GM12878 (cell line): ENCODE data around the gene NDUFAF5. TPM values are rescaled to one million over a fixed set of nuclear protein-coding genes. Genes with fewer than 3 reads are reported as not detected.

Source experiments
- ATAC-seq: fragments of 200-7000 bp; cut with Tn5 transposase; 3 replicates; pipeline ENCODE4 v1.9.1; 2020; ENCODE audit warnings: mild to moderate bottlenecking, moderate library complexity
- BruUV-seq: library from RNA; stranded (reverse); fragments of 400-500 nt; replicated peaks from 2 replicates; lab custom pipeline; 2021; lab: Mats Ljungman, UMichigan
- CTCF ChIA-PET: fragments of 300-600 bp; sonication (Branson Sonifier 250); formaldehyde crosslinking; extraction: SDS; loops from one replicate; lab custom pipeline; 2021; ENCODE audit warnings: inconsistent platforms; lab: Yijun Ruan, JAX
- POLR2A ChIA-PET: fragments of 350-600 bp; formaldehyde crosslinking; extraction: SDS; loops from one replicate; lab custom pipeline; 2021; ENCODE audit warnings: inconsistent platforms; lab: Charles Lee
- RAD21 ChIA-PET: fragments of 300-600 bp; sonication (Branson Sonifier 250); formaldehyde crosslinking; loops from one replicate; lab custom pipeline; 2023; ENCODE audit warnings: antibody characterized with exemption; ENCODE audit not compliant: unreplicated experiment; lab: Charles Lee
- SMC1A ChIA-PET: fragments of 300-600 bp; sonication (Branson Sonifier 250); formaldehyde crosslinking; loops from one replicate; lab custom pipeline; 2023; ENCODE audit not compliant: unreplicated experiment, uncharacterized antibody; lab: Charles Lee
- DNase-seq: peaks from one replicate; pipeline ENCODE4 v3.0.0-alpha.2; 2011; ENCODE audit warnings: low read depth, low spot score
- FAIRE-seq: peaks from 3 replicates; lab custom pipeline; 2011; peaks lifted over from hg19 to GRCh38; lab: Jason Lieb, UNC
- H2AFZ ChIP-seq: 2 replicates; pipeline ENCODE4 v1.6.0; 2011; ENCODE audit warnings: low read depth, low read length, control low read depth; ENCODE audit not compliant: control insufficient read depth
- H3K27ac ChIP-seq: 2 replicates; pipeline ENCODE4 v1.5.1; 2011; ENCODE audit warnings: control low read depth; ENCODE audit not compliant: control insufficient read depth, insufficient read depth
- H3K27me3 ChIP-seq, 2 experiments: replicated peaks in 1 of 2; 2 replicates each; pipeline versions ENCODE4 v1.6.0 to v1.6.1; 2011; ENCODE audit warnings: low read length in 1 of 2; ENCODE audit not compliant: control insufficient read depth in 2 of 2, insufficient read depth in 2 of 2
- H3K36me3 ChIP-seq, 2 experiments: 2 replicates each; pipeline ENCODE4 v1.5.1; 2011; ENCODE audit warnings: low read length in 1 of 2; ENCODE audit not compliant: control insufficient read depth in 2 of 2, insufficient read depth in 2 of 2
- H3K4me1 ChIP-seq: 2 replicates; pipeline ENCODE4 v1.6.1; 2011; ENCODE audit warnings: mild to moderate bottlenecking, low read length, moderate library complexity, mixed read lengths; ENCODE audit not compliant: control insufficient read depth, insufficient read depth
- H3K4me2 ChIP-seq: 2 replicates; pipeline ENCODE4 v1.6.0; 2011; ENCODE audit warnings: control low read depth; ENCODE audit not compliant: control insufficient read depth, insufficient read depth
- H3K4me3 ChIP-seq: fragments of 200-600 bp; sonication (generic); 2 replicates; pipeline ENCODE4 v1.5.1; 2016
- H3K79me2 ChIP-seq: 2 replicates; pipeline ENCODE4 v1.6.0; 2011; ENCODE audit warnings: low read length; ENCODE audit not compliant: control insufficient read depth, insufficient read depth
- H3K9ac ChIP-seq: 2 replicates; pipeline ENCODE4 v1.8.0; 2011; ENCODE audit warnings: low read length, control low read depth, mixed read lengths; ENCODE audit not compliant: control insufficient read depth, insufficient read depth
- H3K9me3 ChIP-seq: replicated peaks from 3 replicates; pipeline ENCODE4 v1.5.1; 2011; ENCODE audit warnings: mild to moderate bottlenecking, low read length; ENCODE audit not compliant: control insufficient read depth, insufficient read depth
- H4K20me1 ChIP-seq: 2 replicates; pipeline ENCODE4 v1.6.0; 2011; ENCODE audit not compliant: control insufficient read depth, insufficient read depth
- BACH1 ChIP-seq: fragments of 450-650 bp; IDR thresholded peaks from 2 replicates; pipeline ENCODE4 v1.6.1; 2017; ENCODE audit warnings: mild to moderate bottlenecking, borderline replicate concordance
- BRCA1 ChIP-seq: IDR thresholded peaks from 2 replicates; pipeline ENCODE4 v1.6.1; 2011; ENCODE audit warnings: low read depth, low read length, improper control_type of control experiment
- ETV6 ChIP-seq, 2 experiments: fragments of 450-650 bp in 1 of 2; IDR thresholded peaks in 1 of 2; conservative IDR thresholded peaks in 1 of 2; 2 replicates each; pipeline ENCODE4 v1.6.1; 2014; ENCODE audit warnings: antibody characterized with exemption in 1 of 2, borderline replicate concordance in 1 of 2, low read depth in 1 of 2, mild to moderate bottlenecking in 1 of 2, moderate library complexity in 1 of 2
- FOXK2 ChIP-seq: fragments of 450-650 bp; IDR thresholded peaks from 2 replicates; pipeline ENCODE4 v1.6.1; 2017; ENCODE audit warnings: mild to moderate bottlenecking, moderate library complexity
- NBN ChIP-seq: fragments of 450-650 bp; IDR thresholded peaks from 2 replicates; pipeline ENCODE4 v1.6.1; 2016
- NKRF ChIP-seq: fragments of 450-650 bp; conservative IDR thresholded peaks from 2 replicates; pipeline ENCODE4 v1.6.1; 2017; ENCODE audit warnings: mild to moderate bottlenecking, moderate library complexity
- PAX8 ChIP-seq: fragments of 450-650 bp; IDR thresholded peaks from 2 replicates; pipeline ENCODE4 v1.6.1; 2017; ENCODE audit warnings: mild to moderate bottlenecking, moderate library complexity
- PKNOX1 ChIP-seq: fragments of 450-650 bp; IDR thresholded peaks from 2 replicates; pipeline ENCODE4 v1.6.1; 2016; ENCODE audit warnings: mild to moderate bottlenecking
- POLR2AphosphoS5 ChIP-seq: IDR thresholded peaks from 2 replicates; pipeline ENCODE4 v1.6.1; 2011; ENCODE audit warnings: mild to moderate bottlenecking, low read length, inconsistent platforms
- SRF ChIP-seq, 2 experiments: IDR thresholded peaks; 2 replicates each; pipeline ENCODE4 v1.6.1; 2011; ENCODE audit warnings: low read depth in 2 of 2, low read length in 2 of 2, mild to moderate bottlenecking in 1 of 2, moderate library complexity in 1 of 2
- STAT1 ChIP-seq: fragments of 450-650 bp; conservative IDR thresholded peaks from 2 replicates; pipeline ENCODE4 v1.6.1; 2014; ENCODE audit warnings: antibody characterized with exemption, mild to moderate bottlenecking
- USF1 ChIP-seq: IDR thresholded peaks from 2 replicates; pipeline ENCODE4 v1.6.1; 2011; ENCODE audit warnings: borderline replicate concordance, low read depth, mild to moderate bottlenecking, moderate library complexity, mixed read lengths, low read length; ENCODE audit not compliant: insufficient read depth; ENCODE audit errors: extremely low read length
- ZNF622 ChIP-seq: fragments of 450-650 bp; IDR thresholded peaks from 2 replicates; pipeline ENCODE4 v1.6.1; 2017; ENCODE audit warnings: mild to moderate bottlenecking, inconsistent platforms
- ZSCAN29 ChIP-seq: fragments of 450-650 bp; IDR thresholded peaks from 2 replicates; pipeline ENCODE4 v1.6.1; 2017; ENCODE audit warnings: mild to moderate bottlenecking, moderate library complexity
- WGBS: methylation state at CpG from one replicate; pipeline ENCODE4 v1.1.6; 2016; ENCODE audit warnings: low lambda C conversion rate; ENCODE audit not compliant: insufficient replicate concordance, insufficient coverage; ENCODE audit errors: missing lambda C conversion rate; 5-methylcytosine and 5-hydroxymethylcytosine counted together
- in situ Hi-C: fragments of 300-500 bp; cut with MboI; formaldehyde crosslinking; loops from 9 replicates; pipeline ENCODE4 v1.14.3; 2018; ENCODE audit warnings: mixed read lengths
- intact Hi-C: fragments of 100-400 bp; cut with micrococcal nuclease; formaldehyde crosslinking; loops from one replicate; pipeline ENCODE4 v1.14.2; 2022; ENCODE audit not compliant: unreplicated experiment
- polyA plus RNA-seq, 11 experiments: library from polyadenylated mRNA; depleted of rRNA in 4 of 11; unstranded in 6 of 11; stranded (reverse) in 5 of 11; fragments of >200 nt; fragmentation: Nextera tagmentation in 4 of 11; fragmentation: Illumina TruSeq in 1 of 11; extraction: Ambion mirVana in 4 of 11; extraction: Trizol in 1 of 11; gene quantifications; 1 replicate in 1 of 11; 2 replicates in 10 of 11; pipeline versions ENCODE4 v1.2.1 to v1.2.3, GENCODE V29; 2011 to 2016; ENCODE audit warnings: inconsistent platforms in 2 of 11, missing spikeins in 2 of 11, low read depth in 1 of 11
- total RNA-seq, 4 experiments: library from RNA; depleted of rRNA in 3 of 4; stranded (reverse); fragments of >200 nt in 3 of 4; fragmentation: Illumina TruSeq in 1 of 4; extraction: Trizol in 1 of 4; gene quantifications; 2 replicates each; pipeline versions ENCODE4 v1.2.1 to v1.2.3, GENCODE V29; 2013 to 2021

Gene NDUFAF5
- total and polyA plus RNA-seq, 10 of the 15 experiments (the other 5 are each of a cell fraction or from before 2014, with no cell fraction given) = 15.6 to 36.9 (median 28.0) TPM

GRCh38 chr20:13838664-13839063 is 53.8 kb downstream of the NDUFAF5 start:
- no peaks in the 10 kb centered on the region for H3K36me3 ChIP-seq
- no peak overlapping the region for H3K4me2 ChIP-seq
- intact Hi-C loops = no loop called here
- SMC1A ChIA-PET = interaction anchor here (0.6 kb wide), 1 partner anchor 14 kb away, joined by 3 read pairs; no protein-coding TSS in a partner anchor
- no peaks in the 10 kb centered on the region for H3K9me3 ChIP-seq
- no peak overlapping the region for H3K27ac ChIP-seq
- TF ChIP-seq NBN (no peak), BRCA1 (no peak), ZSCAN29 (no peak), PKNOX1 (no peak)
- TF ChIP-seq, all 136 proteins: peak for 0
- RAD21 ChIA-PET = no interaction called here
- Histone ChIP-seq H3K4me3 (no peak overlapping the region), H3K79me2 (no peaks in the 10 kb centered on the region), H3K4me1 (no peaks in the 10 kb centered on the region), H2AFZ (no peak overlapping the region), H4K20me1 (no peaks in the 10 kb centered on the region), H3K27me3 (peaks cover 0 to 2% of the 10 kb centered on the region in 2 experiments; a peak in 1 of 4 replicates), H3K9ac (no peak overlapping the region)
- ATAC-seq = no peak
- no peak for DNase-seq
- POLR2A ChIA-PET = no interaction called here
- WGBS = 13% methylated on average over 7 of the region's 7 CpGs
- no TSS peak for BruUV-seq
- CTCF ChIA-PET = no interaction called here
- in situ Hi-C loops = no loop called here
- no peak for FAIRE-seq

GRCh38 chr20:13839421-13840092 is 54.7 kb downstream of the NDUFAF5 start:
- in situ Hi-C loops (no loop called here), intact Hi-C loops (no loop called here)
- Histone ChIP-seq H3K79me2 (no peaks in the 10 kb centered on the region), H3K4me3 (no peak overlapping the region), H3K4me1 (no peaks in the 10 kb centered on the region), H3K9ac (no peak overlapping the region), H3K27me3 (peaks cover 0 to 2% of the 10 kb centered on the region in 2 experiments; a peak in 1 of 4 replicates), H3K27ac (no peak overlapping the region), H4K20me1 (no peaks in the 10 kb centered on the region), H3K9me3 (no peaks in the 10 kb centered on the region), H3K36me3 (no peaks in the 10 kb centered on the region), H3K4me2 (no peak overlapping the region), H2AFZ (no peak overlapping the region)
- ChIA-PET CTCF (no interaction called here), RAD21 (no interaction called here), SMC1A (no interaction called here), POLR2A (no interaction called here)
- no peak for ATAC-seq
- no TSS peak for BruUV-seq
- WGBS = 7% methylated on average over 4 of the region's 4 CpGs
- no peak for DNase-seq
- no peak for FAIRE-seq
- no peak for TF ChIP-seq FOXK2
- TF ChIP-seq ETV6 (conservative IDR thresholded peaks at IDR 0.05 in 1 of 2, IDR thresholded peaks at IDR 0.05 in 1 of 2; ENCODE audit: borderline replicate concordance in 1 of 2, low read depth in 1 of 2) = no peak
- TF ChIP-seq STAT1 = no peak
- no peak for TF ChIP-seq BACH1
- no peak for TF ChIP-seq USF1
- no peak for TF ChIP-seq PAX8
- TF ChIP-seq POLR2AphosphoS5 = no peak
- TF ChIP-seq SRF (IDR thresholded peaks at IDR 0.05; ENCODE audit: low read depth in 2 of 2, low read length in 2 of 2) = no peak
- no peak for TF ChIP-seq ZNF622
- TF ChIP-seq NKRF = no peak
